ENCODE results near the gene PPP1R14C.

The PPP1R14C gene

DNA sequence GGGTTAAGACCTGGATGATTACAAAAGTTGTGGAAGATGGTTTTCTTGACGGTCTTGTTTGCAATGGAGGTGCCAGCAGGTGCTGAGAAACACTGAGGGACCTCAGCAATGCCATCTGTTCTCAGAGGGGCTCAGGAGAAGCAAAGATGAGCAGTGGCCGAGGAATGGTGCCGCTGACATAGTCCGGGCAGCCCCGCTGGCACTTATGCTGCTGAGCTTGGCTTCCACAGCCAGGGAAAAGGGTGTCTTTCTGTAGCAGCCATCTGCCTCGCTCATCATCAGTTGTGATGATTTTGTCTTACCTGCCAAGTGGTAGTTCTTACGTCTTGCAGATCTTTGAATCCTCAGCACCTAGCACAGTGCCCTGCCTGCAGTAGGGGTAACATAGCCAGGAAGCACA is 55.7 kb downstream of the PPP1R14C start:
- DNase-seq = no peak

DNA sequence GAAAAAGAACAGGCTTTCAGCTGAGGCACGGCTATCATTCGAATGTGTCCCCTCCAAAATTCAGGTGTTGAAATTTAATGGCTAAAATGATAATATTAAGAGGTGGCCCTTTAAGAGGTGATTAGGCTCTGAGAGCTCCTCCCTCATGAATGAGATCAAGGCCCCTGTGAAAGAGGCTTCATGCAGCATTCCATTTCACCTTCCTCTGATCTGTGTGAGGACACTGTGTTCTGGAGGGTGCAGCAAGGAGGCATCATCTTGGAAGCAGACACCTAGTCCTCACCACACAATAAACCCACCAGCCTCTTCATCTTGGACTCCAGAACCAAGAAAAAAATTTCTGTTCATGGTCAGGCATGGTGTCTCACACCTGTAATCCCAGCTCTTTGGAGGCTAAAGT is 56.4 kb downstream of the PPP1R14C start:
- no peak for DNase-seq

DNA sequence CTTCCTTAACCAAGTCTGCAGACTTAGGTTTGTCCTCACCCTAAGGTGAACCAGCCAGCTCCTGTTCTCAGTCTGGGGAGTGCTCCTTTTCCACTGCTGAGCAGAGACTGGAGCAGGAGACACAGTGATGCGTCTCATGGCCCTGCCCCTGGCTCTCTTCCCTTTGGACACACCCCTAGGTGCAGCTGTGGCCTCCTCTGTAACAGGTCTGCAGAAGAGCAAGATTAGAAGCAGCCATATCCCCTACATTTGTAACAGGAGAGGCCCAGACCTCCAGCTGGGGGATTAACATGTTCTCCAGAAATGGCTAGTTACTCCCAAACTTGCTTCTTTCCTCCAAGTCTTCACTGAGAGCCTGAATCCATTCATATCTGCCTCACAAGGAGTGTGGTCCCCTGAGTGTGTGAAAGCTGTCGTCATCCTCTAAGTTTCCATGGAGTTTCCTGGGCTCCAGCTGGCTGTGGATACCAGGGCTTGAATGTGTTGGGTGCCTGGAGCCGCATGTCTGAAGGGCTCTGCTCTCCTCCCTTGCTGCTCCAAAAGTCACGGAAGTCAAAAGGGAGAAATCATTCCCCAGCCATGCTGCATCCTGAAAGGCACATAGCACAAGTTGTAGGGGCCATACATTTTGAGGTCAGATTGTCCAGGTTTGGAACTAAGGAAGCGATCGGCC is 57.7 kb downstream of the PPP1R14C start:
- DNase-seq = no peak

DNA sequence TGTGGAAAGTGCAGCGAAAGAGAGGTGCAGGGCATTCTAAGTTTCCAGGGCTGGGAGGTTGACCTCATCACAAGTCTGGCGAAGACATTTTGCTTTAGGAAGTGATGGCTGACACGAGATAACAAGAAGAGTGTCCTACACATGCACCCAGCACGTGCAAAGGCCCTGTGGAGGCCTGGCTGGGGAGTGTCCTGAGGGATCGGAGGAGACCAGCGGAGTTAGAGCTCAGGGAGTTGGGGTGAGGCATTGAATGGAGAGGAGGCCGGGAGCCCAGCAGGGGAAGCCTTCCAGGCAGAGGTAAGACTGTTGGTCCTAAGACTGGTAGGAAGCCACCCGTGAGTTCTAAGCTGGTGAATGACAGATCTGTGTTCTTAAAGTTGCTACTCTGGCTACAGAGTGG is 58.4 kb downstream of the PPP1R14C start:
- no peak for DNase-seq

DNA sequence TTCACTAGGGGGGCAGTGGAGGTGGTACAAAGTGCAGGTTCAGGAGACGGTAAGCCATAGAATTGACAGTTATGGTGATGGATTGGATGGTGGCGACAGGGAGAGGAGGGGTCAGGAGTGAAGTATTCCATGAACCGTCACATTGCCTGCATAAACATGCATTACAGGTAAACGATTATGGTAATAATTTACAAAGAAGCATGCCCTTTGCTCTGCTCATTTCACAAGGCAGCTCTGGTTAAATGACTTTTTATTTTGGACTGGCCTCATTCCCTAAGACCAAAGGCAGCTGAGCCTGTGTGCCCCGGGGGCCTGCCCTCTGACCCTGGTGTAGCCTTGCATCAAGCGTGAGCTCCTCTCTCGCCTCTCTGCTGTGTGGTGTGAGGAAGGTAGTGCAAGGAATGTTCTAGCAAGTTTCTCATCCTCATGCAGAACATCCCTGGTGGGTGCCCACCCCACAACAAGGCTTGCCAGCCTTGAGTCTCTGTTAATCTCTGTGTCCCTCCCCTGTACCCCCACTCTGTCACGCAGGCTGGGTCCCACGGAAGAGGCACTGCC is 59.0 kb downstream of the PPP1R14C start:
- DNase-seq = no peak

DNA sequence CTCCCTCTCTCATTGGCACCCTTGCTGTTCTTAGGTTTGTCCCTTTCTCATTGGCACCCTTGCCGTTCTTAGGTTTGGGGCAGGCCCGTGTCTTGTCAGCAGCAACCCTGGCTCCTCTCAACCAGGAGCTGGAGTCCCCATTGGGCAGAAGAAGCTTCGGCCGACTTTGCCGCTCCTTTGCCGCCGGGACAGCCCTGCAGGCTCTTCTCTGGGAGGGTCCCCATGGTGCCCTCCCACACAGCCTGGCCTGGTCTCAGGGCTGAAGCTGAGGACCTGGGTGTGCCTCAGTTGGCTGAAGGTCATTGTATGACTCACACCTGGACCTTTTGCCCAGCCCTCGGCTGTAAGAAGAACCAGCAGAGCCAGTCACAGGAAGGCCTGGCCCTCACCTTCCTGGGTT is 59.6 kb downstream of the PPP1R14C start:
- DNase-seq = no peak

DNA sequence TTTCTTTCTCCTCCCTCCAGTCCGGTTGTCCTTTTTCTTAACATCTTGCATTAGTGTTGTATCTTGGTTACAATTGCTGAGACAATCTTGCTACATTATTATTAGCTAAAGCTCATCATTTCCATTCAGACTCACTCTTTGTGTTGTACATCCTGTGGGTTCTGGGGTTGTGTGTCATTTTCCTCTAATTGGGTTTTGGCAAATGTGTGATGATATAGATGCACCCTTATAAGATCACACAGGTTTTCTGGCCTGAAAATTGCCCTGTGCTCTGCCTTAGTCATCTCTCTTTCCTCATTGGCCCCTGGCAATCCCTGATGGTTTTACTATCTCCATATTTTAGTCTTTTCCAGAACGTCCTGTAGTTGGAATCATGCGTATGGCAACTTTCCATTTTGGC is 60.1 kb downstream of the PPP1R14C start:
- no peak for DNase-seq

DNA sequence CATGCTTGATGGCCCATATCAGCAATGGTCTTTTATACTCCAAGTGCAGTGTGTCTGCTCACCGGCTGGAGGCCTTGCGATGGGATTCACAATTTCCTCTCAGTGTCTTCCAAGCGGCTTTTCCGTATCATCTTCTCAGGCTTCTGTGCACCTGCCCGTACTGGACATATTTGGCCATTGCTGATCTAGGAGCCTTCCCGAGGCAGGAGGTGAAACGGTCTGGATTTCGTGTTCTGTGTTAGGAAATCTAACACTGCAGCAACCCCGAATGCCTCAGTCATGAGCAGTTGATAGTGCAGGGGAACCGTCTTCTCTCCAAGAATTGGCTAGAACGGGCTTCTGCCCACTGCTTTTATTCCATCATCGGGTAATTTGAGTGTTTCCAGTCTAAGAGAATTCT is 60.5 kb downstream of the PPP1R14C start:
- DNase-seq = no peak

DNA sequence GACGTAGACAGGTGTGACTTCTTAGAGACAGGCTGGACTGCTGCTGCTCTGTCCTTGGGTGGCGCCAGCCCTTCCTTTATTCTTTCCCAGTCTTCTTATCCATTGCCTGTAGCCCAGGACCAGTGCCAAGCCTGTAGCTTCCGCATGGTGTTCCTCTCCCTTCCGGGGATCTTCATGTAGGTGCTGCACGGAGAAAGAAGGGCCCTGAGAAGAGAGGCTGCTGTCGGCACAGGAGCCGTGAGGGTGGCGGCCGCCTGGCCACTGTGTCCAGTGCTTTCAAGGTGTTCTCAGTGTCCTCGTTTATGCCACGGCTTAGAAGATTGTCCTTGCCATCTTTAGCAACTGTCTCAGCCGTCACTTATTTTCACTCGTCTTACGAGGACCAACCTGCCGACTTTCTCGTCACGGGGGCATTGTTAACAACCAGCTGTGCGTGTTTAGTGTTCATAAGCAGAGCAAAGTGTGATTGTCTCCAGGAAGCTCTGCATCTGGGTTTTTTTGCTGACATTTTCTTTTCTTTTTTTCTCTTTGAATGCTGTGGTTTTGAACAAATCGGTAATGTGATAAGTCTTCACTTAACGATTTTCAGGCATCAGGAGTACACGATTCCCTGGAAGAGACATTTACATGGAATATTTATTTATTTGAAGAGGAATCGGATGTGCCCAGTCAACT is 61.2 kb downstream of the PPP1R14C start:
- no peak for DNase-seq

DNA sequence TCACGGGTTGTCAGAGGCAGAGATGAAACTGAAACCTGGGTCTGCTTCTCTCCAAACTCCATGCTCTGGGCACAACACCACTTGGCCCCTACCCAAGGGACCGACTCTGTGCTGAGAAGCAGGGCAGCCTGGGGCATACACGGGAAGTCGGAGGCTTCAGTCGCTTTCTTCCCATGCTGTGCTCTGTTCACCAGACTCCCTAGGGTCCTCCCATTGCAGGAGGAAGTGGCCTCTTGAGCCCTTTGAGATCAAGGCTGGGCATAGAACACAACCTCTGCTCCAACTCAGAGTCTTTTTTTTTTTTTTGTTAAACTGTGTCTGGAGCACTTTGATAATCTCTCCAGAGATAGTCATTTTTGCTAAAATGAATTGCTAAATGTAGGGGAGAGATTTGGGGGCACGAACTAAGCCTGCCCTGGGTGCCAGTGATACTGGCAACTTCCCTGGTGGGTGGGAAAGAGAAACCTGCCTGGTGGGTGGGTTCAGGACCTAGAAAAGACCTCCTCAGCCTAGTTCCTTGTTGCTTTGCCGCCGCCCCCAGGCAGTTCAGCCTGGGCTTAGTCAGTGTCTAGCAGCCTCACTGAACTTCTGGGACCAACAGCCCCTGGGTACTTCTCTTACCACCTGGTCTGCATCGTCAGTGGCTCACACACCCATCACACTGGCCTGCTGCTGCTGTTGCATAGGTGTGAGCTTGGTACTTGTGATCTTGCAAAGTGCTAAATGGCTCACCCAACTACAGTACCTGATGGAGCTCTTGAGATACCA is 62.0 kb downstream of the PPP1R14C start:
- DNase-seq = peak; percentile 12 to 34

DNA sequence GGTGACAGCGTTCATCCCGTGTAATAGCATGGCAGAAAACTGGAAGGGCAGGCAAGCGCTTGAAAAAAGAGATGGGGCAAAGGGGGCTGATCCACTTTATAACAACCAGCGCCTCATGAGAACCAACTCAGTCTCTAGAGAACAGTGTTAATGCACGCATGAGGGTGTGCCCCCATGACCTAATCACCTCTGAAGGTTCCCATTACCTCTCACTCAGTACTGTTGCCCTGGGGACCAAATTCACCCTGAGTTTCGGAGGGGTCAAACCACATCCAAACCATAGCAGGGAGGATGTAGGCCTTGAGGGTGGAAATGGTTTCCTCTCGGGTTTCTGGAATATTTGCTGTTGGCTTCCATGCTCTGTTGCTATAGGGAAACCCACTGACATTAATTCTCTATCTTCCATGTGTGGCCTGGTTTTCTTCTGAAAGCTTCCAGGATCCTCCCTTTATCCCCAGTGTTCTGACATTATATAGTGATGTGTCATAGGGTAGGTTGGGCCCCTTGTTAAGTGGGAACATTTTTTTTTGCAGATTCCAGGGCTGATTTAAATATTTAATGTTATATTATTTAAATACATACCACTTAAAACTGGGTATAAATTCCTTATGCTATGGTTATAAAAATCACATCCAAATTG is 65.2 kb downstream of the PPP1R14C start:
- DNase-seq = no peak

DNA sequence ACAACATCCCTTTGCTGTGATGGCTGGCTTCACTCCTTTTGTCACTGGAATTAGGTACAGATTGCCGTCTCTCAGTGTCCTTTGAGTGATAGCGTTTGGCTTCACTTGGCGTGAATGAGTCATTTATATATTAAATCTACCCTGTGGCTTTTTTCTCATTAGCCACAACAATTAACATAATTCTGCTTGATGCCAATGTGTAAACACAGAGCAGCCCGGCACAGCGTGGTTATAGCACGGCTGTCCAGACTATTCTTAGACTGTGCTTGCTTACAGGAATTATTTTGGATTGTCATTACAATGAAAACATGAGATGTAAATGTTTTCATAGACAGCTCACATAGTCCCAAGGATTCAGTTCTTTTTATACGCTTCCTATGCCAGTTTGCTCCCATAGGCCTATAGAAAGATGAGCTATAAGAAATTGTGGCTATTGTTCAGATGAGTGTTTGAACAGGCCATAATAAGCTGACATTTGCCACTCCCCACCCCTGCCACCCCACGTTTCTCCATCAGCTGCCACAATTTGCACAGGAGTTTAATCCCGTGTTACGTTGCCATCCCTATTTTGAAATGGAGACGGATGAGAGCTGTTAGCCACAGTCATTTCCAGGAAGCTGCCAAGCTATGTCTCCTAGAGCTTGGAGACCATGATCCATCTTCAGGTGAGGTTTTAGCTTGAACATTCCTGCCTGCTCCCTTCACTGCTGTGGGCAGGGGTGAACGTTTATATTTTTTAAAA is 65.9 kb downstream of the PPP1R14C start:
- DNase-seq = peak in 1 of 2 experiments; percentile 46

DNA sequence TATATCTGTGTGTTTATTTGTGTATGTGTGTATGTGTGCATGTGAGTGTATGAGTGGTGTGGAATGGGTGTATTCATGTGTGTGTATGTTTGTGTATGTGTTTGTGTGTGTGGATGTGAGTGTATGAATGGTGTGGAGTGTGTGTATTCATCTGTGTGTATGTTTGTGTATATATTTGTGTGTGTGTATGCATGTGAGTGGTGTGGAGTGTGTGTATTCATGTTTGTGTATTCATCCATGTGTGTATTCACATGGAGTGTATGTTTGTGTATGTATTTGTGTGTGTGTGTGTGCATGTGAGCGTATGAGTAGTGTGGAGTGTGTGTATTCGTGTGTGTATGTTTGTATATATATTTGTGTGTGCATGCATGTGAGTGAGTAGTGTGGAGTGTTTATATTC is 66.6 kb downstream of the PPP1R14C start:
- DNase-seq = no peak

DNA sequence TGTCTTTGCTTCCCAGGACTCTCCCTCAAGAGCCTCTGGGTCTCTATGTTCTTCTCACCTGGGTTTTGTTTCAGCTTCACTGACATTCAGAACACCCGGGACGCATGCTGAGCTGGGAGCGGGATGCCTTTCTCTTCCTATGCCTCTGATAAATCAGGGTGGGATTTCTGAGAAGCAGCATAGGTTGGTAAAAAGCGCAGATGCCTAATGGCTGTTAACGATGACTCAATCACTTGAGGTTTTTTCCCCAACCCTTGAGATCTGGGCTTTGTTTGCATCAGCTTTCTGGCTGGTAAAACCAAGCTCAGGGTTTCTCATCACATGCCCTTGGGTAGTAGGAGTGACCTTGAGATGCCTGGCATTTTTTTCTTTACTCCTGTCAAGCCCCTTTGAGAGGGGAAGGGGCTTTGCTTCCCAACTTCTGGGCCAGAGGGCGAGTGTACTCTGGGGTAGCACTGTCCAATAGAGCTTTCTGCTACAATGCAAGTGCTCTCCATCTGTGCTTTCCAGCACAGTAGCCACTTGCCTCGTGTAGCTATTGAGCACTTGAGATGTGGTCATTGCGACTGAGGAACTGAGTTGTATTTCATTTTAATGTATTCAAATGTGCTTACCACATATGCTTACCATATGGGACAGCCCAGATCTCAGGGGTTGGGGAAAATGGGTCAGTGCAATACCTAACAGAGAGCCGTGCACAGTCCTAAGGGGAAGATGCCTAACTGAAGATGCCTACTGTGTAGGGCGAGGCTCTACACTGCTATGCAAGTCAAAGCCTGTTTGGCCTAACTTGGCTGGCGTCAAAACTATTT is 69.1 kb downstream of the PPP1R14C start:
- peak; percentile 36 to 48 for DNase-seq

DNA sequence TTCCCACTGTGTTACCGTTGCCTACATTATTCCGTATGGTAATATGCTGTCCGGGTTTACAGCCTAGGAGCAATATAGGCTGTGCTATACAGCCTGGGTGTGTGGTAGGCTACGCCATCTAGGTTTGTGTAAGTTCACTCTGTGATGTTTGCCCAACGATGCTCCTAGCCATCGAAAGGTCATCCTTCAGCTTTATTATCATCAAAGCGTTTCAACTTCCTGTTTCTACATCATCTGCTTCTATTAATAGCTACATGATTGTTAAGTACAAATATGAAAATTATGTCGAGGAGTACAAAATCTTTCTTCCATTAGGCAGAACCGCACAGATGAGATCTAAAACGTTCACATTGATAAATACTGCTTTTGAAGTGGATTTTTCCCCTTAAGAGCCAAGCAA is 69.9 kb downstream of the PPP1R14C start:
- DNase-seq = no peak

DNA sequence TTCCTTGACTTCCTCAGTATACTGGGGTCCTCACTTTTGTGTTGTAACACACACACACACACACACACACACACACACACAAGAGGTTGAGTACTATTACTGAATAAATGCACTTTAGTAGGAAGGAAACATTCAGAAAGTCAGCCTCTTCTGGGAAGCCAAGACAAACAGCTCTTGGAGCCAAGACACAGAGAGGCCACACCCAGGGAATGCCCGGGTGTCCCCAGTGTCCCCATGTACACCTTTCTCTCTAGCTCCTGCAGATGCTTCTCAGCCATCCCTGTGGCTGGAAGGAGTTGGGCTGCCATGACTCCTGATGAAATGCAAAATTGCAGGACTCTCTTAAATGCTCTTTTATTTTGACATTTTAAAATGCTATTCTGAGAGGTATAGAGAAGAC is 70.5 kb downstream of the PPP1R14C start:
- no peak for DNase-seq

DNA sequence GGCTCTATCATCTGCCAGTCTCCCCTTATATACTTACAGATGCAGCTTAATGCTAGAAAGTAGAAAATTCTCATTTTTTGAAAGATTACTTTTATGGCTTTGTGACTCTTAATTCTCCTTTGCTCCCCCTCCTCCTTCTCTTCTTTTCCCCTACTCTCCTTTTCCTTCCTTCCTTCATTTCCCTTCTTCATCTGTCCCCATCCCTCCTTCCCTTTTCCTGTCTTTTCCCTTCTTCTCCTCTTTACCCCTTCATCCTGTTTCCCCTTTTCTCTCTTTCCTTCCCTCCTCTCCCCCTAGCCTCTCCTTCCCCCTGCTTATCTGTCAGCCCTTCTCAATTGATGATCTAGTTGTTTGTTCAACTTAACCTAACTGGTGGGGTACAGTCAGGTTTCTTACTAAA is 71.5 kb downstream of the PPP1R14C start:
- no peak for DNase-seq

DNA sequence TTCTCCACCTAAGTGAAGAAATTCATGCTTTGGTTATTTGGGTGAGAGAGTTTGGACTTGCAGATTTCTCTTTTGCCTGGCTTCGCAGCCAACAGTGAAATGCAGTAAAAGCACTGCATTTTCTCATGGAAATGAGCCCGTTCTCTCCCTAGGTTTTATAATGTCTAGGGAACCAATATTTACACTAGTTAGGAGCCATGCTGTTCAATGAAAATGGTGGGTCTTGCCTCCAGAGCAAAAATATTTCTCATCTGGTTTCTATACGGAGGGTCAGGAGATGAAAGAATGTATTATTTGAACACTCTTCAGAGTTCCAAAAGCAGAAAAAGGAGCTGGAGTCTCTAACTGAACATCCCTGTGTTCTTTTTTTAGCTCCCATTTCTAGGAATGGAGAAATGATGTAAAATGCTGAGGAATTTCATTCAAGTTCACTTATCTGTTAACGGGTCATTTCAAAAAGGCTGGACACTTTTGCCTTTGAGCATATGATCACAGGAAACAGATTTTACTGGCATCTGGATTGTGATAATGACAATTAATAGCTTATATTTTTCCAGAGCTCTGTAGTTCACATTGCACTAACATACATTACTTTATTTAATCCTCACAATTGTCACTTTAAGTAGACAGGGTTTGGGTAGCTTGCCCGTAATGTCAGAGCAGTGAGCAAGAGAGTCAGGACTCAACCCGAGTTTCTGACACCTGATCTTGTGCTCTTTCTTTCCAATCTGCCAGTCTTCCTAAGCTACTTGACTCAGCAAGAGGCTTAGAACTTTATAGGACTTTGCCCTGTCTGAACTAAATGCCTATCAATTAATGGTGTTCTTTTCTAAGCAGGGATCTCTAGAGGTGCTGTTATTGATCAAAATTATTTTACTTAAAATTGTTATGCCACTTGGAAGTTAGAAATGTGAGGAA is 78.0 kb downstream of the PPP1R14C start:
- DNase-seq = no peak

DNA sequence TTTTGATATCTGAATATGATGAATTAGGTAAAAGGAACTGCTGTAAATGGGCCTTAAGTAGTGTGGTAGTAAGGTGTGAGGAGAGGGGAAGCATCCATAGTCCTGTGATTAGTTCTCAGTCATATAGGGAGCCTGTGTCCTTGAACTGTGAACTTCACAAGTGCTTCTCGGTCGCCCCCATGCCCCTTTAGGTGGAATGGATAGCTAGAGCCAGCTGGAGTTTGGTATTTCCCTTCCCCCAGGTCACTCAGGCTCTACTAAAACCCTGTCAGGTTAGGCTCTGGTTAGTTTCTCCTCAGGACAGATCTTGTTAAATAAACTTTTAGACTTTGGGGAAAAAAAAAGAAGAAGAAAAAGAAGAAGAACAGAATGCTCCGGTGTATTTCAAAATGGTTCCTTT is 82.0 kb downstream of the PPP1R14C start:
- no peak for DNase-seq

DNA sequence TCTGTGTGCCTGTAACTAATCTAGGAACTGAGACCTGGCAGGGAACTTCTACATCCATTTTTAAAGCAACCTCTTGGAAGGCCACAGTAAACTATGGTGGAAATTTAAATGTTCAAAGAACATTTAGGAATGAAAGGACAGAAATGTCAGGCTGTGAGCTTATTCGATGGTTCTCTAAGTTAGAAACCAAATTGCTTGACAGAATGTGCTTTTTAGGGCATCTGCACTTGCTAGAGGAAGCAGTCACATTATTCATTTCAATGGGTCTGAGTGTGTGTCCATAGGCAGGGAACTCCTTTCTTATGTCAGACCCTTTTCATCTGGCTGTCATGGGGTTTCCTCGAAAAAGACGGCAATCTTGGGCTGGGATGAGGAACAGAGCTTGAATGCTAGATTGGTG is 84.4 kb downstream of the PPP1R14C start:
- DNase-seq = no peak
